Stimulated activated CD4-positive, alpha-beta T cell treated with anti-CD3 and anti-CD28 coated beads, Interleukin-15, amount 100 ng/mL, for 48 hours (primary cell): ENCODE measurements around the gene GRB10.

Experiments used
- DNase-seq, 2 donors: peaks; one replicate each; pipeline ENCODE4 v3.0.0-alpha.2; 2020; ENCODE audit warnings: low read depth in 2 of 2

The GRB10 gene

GRCh38 chr7:50690541-50691011, 92.1 kb downstream of the GRB10 start:
- DNase-seq: no peak

GRCh38 chr7:50688226-50688590, 94.5 kb downstream of the GRB10 start:
- no peak for DNase-seq

- no peak for DNase-seq
These were observed 95.0 kb downstream of the GRB10 start for GRCh38 chr7:50687575-50688225.

- DNase-seq: no peak
These were observed 95.6 kb downstream of the GRB10 start for GRCh38 chr7:50687096-50687495.

- no peak for DNase-seq
These were observed 97.3 kb downstream of the GRB10 start for GRCh38 chr7:50685135-50686065.

- DNase-seq: no peak
These were observed 98.0 kb downstream of the GRB10 start for GRCh38 chr7:50684713-50685075.

GRCh38 chr7:50684011-50684712, 98.5 kb downstream of the GRB10 start:
- no peak for DNase-seq

GRCh38 chr7:50682573-50682972, 100.1 kb downstream of the GRB10 start:
- no peak for DNase-seq

- no peak for DNase-seq
These were observed 100.6 kb downstream of the GRB10 start for GRCh38 chr7:50682079-50682478.

- DNase-seq: no peak
These were observed 101.2 kb downstream of the GRB10 start for GRCh38 chr7:50681432-50682045.

- no peak for DNase-seq
These were observed 103.3 kb downstream of the GRB10 start for GRCh38 chr7:50679218-50680007.

GRCh38 chr7:50678586-50678985, 104.1 kb downstream of the GRB10 start:
- DNase-seq: no peak

GRCh38 chr7:50677638-50677996, 105.1 kb downstream of the GRB10 start:
- DNase-seq: no peak

GRCh38 chr7:50676740-50677637, 105.7 kb downstream of the GRB10 start:
- DNase-seq: no peak

GRCh38 chr7:50676079-50676478, 106.6 kb downstream of the GRB10 start:
- DNase-seq: no peak

- no peak for DNase-seq
These were observed 107.5 kb downstream of the GRB10 start for GRCh38 chr7:50674896-50675835.

GRCh38 chr7:50674299-50674698, 108.4 kb downstream of the GRB10 start:
- no peak for DNase-seq

GRCh38 chr7:50673096-50673495, 109.6 kb downstream of the GRB10 start:
- no peak for DNase-seq

GRCh38 chr7:50672045-50672444, 110.7 kb downstream of the GRB10 start:
- no peak for DNase-seq
